SH-SY5Y (cell line): ENCODE results near the gene ZSCAN4.

Experiments used
- GATA2 ChIP-seq: IDR thresholded peaks from 2 replicates; pipeline ENCODE4 v1.6.1; 2011; ENCODE audit warnings: mild to moderate bottlenecking, low read depth, low read length
- GATA3 ChIP-seq: IDR thresholded peaks from 2 replicates; pipeline ENCODE4 v1.6.1; 2011; ENCODE audit warnings: low read depth, mild to moderate bottlenecking, low read length, moderate library complexity

GRCh38 chr19:57623091-57623490, 45.6 kb upstream of the ZSCAN4 start:
- TF ChIP-seq GATA2 = no peak
- TF ChIP-seq GATA3 = no peak
